GM21529 (cell line): ENCODE results near the gene ARHGAP8.

Experiments used
- ATAC-seq: cut with Tn5 transposase; IDR thresholded peaks from one replicate; pipeline ENCODE4 v1.9.1; 2021; ENCODE audit not compliant: unreplicated experiment

ARHGAP8 gene

DNA sequence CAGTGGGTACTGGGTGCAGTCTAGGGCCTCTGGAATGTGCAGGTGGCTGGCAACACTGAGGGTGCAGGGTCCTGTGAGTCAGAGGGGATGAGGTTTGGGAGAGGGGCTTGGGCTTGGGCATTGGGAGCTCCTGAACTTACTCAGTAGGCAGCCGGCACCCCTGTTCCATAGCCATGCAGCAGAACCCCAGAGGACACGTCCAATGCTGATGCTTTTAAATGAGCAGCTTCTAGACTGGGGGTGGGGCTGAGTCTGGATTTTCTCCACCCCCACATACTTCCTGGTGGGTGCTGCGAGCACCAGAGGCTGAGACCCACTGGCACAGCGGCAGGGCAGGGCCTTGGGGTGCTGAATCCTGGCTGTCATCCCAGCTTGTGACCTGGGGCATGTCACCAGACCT, 71.4 kb downstream of the ARHGAP8 start:
- ATAC-seq = no peak

DNA sequence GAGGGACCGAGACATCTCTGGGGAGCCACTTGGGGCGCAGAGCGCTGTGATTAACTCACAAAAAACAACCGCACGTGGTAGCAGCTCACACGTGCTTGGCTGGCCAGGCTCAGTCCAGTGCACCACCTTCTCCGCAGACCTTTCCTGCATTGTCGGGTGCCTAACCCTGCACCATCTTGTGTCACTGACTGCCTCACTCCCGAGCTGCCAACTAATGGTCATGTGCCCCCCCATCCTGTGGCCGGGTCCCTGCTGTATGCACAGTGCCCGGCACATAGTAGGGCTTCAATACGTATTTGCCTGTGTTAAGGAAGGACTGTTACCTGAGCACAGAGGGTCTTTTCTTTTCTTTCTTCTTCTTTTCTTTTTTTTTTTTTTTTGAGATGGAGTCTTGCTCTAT, 71.9 kb downstream of the ARHGAP8 start:
- no peak for ATAC-seq

DNA sequence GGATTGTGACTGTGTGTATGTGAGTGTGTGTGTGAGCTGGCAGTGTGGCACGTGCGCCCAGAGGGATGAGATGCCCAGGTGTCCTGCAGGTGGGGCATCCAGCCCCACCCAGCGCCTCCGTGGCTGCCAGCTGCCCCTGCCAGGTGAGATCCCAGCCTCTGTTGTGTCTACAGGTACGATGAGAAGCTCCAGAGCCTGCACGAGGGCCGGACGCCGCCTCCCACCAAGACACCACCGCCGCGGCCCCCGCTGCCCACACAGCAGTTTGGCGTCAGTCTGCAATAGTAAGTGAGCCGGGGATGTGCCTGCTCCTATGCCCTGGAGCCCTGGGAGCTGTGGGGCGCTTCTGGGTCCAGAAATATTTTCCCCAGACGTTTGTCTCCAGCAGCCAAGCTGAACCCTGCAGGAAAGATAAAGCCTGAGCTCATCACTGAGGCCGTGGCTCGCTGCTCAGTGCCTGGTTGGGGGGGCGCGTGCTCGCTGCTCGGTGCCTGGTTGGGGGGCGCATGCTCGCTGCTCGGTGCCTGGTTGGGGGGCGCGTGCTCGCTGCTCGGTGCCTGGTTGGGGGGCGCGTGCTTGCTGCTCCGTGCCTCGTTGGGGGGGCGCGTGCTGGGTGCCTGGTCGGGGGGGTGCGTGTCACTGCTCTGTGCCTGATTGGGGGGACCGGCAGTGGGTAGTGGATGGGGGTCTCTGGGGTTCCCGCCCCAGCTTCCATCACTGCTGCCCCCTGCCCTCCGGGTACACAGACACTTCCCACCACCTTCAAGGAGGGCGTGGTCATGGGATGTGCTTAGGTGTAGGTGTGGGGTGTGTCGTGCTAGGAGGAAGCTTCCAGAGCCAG, 73.2 kb downstream of the ARHGAP8 start:
- no peak for ATAC-seq

DNA sequence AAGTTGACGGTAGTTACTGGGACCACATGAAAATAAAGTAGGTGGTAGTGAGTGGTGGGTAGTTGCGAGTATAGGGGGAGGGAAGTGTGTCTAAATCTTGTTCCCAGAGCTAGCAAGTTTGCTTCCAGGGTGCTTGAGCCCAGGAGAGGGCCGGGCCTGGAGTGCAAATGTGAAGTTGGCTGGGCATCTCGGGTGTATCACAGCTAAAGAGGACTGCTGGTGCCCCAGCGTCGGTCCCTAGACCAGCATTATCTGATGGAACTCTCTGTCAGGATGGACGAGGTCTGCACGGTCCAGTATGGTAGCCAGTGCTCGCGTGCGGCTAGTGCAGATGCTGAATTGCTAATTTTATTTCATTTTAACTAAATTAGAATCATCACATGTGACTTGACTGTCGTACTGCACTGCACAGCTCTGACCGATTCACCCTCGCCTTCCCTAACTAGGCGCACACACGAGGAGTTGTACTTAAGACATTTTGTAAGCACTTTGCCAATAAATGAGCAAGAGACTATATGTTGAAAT, 75.4 kb downstream of the ARHGAP8 start:
- ATAC-seq = no peak

DNA sequence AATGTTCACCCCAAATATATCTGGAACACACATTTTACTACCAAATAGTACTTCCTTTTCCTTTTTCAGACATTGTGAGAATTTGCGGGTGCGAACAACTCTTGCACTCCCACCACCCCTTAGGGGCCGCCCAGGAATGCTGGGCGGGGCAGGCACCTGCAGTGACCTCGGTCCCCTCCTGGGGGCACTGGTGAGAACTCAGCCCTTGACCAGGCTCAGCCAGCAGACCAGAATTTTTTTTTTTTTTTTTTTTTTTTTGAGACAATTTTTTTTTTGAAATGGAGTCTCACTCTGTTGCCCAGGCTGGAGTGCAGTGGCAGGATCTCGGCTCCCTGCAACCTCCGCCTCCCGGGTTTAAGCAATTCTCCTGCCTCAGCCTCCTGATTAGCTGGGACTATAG, 75.8 kb downstream of the ARHGAP8 start:
- ATAC-seq = no peak

DNA sequence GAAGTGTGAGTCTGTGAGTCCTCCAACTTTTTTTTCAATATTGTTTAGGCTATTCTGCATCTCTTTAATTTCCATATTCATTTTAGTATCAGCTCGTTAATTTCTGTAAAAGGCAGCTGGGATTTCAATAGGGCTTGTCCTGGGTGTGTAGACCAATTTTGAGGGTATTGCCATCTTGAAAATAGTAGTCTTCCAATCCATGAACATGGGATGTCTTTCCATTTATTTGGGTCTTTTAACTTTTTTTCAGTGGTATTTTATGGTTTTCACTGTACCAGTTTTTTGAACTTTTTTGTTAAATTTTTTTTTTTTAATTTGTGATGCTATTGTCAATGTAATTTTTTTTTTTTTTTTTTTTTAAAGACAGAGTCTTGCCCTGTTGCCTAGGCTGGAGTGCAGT, 79.5 kb downstream of the ARHGAP8 start:
- no peak for ATAC-seq

DNA sequence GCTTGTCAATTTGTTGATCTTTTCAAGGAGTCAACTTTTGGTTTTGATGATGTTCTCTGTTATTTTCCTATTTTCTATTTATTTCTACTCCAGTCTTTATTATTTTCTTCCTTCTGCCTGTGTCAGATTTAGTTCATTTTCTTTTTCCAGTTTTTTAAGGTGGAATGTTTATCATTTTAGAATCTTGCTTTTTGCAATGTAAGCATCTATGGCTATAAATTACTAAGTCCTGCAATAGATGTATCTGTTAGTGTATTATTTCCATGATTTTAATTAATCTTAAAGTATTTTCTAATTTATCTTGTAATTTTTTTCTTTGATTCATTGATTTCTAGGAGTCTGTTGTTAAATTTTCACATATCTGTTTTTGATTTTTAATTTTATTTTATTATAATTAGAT, 81.7 kb downstream of the ARHGAP8 start:
- ATAC-seq = no peak

DNA sequence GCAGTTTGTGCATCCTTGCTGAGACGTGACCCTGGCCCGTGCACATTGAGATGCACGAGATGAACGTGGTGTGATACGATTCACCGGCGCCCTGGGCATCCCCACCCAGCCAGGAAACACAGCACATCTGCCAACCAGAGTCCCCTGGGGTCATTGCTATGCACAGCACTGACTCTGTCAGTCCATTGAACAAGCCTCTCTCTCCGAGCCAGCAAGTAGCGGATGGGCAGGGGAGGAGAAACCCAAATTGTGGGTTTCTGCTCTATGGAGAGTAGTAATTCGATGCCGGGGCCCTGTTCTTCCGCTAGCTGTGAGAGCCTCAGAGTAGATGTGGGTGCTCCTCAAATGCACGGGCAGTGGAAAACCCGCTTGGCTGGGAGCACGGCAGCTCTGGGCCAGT, 85.1 kb downstream of the ARHGAP8 start:
- ATAC-seq = no peak

DNA sequence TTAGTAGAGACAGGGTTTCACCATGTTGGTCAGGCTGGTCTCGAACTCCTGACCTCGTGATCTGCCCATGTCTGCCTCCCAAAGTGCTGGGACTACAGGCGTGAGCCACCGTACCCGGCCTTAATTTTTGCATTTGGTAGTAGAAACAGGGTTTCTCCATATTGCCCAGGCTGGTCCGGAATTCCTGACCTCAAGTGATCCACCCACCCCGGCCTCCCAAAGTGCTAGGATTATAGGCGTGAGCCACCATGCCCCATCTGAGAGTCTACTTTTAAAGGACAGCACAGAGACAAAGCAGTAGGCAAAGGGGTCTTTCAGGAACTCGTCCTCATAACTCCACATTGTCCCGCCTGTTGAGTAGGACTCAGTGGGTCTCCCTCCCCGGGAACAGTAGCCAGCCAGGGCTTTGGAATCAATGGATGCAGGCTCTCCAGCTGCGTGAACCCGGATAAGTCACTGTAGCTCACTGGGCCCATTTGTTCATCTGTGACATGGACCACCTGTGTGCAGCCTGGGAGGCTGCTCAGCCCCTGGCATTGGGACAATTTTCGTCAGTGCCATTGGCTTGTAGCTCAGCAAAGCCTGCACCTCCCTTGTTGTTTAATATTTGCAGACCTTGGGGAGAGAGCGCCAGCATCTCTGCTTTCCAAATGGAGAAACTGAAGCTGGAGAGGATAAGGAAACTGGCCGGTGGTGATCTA, 86.1 kb downstream of the ARHGAP8 start:
- ATAC-seq = no peak

DNA sequence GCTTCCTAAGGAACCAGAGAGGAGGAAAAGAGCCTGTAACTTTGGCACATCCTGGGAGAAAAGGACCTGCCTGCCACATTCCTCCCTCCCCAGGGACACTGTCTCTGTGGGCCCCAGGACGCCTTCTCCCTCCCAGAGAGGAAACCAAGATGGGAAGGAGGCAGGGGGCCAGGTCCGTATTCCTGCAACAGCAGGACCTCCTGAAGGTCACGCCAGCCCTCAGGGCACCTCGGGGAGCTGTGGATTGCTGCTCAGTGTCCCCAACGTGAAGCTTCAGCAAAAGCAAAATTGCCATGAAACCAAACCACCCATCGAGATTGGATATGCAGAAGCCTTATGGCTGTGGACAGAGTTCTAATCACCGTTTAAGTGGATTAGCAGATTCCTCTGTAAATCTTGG, 86.7 kb downstream of the ARHGAP8 start:
- no peak for ATAC-seq

DNA sequence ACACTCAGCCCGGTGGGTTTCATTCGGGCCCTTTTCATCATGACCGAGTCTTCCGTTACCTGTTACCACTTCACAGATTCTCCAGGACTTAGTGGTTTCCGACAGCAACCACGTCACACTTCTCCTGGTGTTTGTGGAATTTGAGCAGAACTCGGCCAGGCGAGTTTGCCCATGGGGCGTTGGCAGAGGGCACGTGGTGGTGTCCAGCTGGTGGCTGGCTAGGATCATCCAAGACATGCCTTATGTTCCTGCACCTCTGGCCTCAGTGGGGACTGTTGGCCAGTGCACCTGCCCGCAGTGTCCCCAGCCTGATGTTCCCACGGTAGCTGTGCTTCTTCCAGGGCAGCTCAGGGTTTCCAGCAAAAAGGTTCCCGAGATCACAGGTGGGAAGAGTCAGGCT, 87.3 kb downstream of the ARHGAP8 start:
- ATAC-seq = no peak

DNA sequence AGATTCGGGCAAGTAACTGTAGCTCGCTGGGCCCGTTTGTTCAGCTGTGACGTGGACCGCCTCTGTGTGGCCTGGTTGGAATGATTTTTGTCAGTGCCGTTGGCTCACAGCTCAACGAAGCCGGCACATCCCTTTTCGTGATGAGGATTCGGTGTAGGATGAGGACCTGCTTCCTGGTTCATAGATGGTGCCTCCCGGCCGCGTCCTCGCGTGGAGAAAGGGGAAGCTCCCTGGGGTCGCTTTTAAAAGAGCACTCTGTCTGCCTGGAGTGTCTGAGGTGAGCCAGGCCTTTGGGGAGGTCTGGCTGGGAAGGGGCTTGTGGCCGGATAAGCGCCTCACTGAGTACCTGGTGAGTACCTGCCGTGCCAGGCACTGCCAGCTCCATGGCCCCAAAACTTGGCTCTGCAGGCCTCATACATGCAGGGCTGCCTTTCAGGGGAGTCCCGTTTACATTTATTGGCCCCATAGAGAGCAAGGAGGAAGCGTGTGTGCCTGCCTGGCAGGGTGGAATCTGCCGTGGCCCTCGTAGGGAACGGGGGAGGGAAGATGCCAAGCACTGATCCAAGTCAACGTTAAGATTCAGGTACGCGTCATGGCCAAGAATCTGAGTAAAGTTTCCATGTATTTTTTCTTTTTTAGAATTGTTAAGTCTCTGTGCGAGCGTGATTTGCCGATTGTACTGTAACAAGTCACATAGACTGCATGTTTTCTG, 88.4 kb downstream of the ARHGAP8 start:
- ATAC-seq = no peak

DNA sequence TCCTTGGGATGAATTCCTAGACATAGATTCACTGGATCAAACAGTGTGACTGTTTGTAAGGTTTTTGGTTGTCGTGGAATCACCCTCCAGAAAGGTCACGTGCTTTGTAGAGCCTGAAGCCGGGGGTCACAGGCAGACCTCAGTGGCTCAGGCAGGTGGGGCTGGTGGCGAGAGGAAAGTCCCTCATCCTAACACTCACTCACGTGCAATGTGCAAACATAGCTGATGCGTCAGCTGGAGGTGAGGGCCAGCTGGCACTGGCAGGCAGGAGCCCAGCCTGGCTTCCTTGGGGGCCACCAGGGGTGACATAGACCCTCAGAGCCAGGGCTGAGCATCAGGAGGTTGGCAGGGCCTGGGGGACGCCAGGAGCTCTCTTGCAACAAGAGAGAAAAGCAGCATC, 90.0 kb downstream of the ARHGAP8 start:
- ATAC-seq = no peak

DNA sequence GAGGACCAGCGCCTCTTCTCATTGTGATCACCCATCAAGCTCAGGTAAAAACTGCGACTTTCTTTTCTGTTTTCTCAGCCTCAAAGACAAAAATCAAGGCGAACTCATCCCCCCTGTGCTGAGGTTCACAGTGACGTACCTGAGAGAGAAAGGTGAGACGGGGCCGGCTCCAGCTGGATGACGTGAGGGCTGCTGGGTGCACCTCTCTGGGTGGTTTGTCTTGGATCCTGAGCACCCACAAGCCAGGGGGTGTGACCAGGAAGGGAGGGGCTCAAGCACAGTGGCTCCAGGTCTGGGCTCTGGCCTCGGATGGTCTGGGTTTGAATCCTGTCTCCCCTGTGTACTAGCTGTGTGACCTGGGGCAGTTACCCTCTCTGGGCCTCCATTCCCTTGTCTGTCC, 92.8 kb downstream of the ARHGAP8 start:
- ATAC-seq = no peak

DNA sequence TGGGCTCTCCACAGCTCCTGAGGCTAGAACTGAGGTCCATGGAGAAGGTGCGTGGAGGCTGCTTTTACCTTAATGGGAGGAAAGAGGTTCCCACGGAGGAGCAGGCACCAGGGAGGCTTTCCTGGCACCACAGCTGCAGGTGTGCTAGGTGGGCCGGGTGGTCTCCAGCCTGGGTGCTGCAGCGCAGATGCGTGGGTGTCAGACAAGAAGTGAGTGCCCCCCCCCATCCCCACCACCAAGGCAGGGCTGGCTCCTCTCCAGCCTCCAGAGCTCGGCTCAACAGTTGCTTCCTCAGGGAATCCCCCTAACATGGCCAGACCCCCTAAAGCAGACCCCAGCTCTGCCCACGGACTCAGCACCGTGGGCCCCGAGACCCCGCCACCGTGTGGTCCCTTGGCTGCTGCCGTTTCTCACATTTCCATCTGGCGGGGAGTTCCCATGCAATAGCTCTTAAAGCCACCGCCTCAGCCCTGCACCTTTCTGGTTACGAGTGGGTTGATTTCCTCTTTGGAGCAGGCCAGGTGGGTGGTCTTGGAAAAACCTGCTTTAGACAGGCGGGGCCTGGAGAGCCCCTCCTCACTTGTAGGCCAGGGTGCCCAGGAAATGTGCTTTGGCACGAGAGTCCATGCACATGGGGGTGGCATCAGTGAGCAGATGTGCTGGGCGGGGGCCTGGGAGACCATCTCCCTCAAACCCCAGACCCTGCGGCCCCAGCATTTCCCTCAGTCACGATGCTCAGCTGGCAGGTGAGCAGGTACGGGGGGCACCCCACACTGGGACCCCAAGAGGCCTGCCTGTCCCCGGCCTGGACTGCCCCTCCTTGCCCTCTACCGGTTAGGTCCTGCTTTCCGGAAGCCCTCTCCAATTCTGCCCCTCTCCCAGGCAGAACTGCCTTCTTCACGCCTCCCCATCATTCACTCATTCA, 93.7 kb downstream of the ARHGAP8 start:
- no peak for ATAC-seq

DNA sequence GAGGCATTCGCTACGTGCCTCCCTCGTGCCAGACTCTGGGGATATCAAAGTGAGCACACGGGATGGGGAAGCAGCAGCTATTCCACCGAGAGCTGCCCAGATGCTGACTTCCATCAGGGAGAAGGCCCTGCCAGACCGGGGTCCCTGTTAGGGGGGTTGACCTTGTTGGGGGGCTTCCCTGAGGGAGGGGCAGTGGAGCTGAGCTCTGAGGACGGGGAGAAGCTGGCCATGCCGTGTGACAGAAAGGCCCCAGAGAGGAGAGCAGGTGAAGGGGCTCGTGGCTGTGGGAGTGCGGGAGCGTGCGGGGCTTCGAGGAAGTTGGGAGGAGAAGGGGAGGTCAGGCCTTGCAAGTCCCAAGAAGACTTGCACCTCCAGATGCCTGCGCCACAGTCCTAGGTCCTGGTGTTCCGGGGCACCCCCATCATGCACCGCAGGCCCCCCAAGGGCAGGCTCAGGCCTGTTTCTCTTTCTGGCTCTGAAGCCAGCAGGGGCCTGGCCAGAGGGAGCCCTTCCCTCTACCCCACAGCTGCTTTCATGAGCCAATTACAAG, 94.4 kb downstream of the ARHGAP8 start:
- no peak for ATAC-seq

DNA sequence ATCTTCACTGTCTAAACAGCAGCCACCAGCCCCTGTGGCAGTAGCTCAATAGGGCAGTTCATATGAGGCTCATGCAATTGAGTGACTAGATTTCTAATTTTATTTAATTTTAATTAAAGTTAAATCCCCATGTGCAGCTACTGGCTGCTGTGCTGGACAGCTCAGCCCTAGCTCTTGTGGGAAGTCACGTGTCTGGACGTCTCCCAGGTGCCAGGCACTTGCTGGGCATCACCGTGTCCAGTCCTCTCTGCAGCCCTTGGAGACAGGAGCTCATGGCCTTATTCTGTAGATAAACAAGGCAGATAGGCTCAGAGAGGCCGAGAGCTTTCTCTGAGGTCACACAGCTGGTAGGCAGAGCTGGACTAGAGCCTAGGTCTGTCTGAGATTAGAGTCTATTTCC, 95.0 kb downstream of the ARHGAP8 start:
- no peak for ATAC-seq

DNA sequence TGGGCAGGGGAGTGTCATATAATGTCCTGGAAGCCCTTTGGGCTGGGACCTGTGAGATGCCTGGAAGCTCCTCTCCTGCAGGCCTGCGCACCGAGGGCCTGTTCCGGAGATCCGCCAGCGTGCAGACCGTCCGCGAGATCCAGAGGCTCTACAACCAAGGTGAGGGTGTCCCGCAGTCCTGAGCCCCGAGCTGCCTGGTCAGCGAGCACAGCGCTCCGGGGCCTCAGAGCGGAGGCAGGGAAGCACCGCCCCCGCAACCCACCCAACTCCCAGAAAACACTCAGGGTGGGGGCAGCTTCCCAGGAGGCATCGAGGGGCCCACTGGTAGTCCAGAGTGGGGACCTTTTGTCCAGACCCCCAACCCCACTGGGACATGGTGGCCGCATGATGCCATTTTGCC, 95.5 kb downstream of the ARHGAP8 start:
- no peak for ATAC-seq

DNA sequence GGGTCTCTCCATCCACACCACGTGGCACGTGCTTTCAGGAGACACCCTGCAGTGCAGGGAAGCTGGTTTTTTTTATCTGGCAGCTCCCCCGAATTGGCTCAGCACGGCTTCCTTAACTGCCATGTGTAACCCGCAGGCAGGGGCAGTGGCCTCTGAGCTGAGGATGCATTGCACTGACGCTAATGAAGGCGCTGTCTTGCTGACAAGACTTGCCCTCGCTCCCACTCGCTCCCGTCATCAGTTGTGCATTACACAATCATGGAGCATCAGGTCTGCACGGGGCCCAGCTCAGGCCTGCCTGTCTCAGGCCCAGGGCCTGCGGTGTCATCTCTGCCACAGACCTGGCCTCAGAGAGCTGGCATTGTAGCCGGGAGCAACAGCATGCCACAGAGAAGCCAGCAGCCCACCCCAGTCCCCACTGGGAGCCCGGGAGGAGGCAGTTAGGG, 95.9 kb downstream of the ARHGAP8 start:
- no peak for ATAC-seq

DNA sequence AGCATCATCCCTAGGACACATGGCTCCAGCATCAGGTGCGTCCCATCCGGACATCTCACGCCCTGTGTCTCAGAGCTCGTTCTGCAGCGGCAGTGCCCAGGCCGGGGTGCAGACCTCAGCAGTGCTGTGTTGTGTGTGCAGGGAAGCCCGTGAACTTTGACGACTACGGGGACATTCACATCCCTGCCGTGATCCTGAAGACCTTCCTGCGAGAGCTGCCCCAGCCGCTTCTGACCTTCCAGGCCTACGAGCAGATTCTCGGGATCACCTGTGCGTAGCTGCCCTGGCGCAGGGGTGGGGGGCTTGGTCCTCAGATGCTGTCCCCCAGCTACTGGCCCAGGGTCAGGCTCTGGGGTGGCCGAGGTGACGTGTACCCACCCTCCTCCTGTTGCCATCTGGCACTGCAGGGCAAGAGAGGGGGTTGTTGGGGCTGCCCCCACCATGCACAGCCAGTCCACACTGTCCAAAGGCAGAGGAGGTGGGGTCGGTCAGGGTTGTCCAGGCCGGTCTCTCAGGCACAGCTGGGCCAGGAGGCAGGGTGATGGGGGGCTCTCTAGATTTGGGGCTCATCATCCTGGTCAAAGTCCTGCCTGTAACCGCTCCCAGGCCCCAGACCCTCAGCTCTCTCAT, 96.5 kb downstream of the ARHGAP8 start:
- no peak for ATAC-seq
